HL-60 (cell line): ENCODE measurements around the gene CCNE1.

ENCODE experiments used
- GABPA ChIP-seq: IDR thresholded peaks from 2 replicates; pipeline ENCODE4 v1.6.1; 2012; ENCODE audit warnings: low read depth
- POLR2AphosphoS5 ChIP-seq: IDR thresholded peaks from 2 replicates; pipeline ENCODE4 v1.6.1; 2012; ENCODE audit warnings: low read depth
- SPI1 ChIP-seq: IDR thresholded peaks from 2 replicates; pipeline ENCODE4 v1.6.1; 2012; ENCODE audit warnings: low read depth, mild to moderate bottlenecking, borderline replicate concordance
- TF ChIP-seq, protein P1 (sequence below): IDR thresholded peaks from 2 replicates; pipeline ENCODE4 v1.6.1; 2012; ENCODE audit warnings: low read depth; ENCODE audit not compliant: insufficient replicate concordance
- TF ChIP-seq, protein P2 (sequence below): IDR thresholded peaks from one replicate; pipeline ENCODE4 v1.5.1; 2011; ENCODE audit warnings: low read length, control low read depth, inconsistent platforms; ENCODE audit not compliant: insufficient read depth

DNA sequence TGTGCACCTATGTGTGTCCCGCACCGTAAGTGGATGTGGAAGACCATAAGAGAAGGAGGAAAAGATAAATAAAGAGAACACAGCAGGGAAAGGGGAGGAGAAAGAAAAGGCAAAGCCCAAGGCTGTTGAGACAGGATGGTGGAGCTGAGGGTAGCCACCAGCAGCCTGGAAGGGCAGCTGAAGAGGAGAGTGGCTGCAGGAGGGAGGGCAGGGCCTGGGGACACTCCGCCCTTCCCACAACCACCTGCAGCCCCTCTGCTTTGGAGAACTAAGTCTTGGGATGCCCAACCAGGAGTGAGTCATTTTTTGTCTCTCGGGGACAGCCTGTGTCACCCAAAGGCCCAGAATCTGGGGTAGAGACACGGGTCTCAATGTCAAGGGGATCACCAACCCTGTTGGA is 26.4 kb upstream of the CCNE1 start:
- TF ChIP-seq, protein P1, sequence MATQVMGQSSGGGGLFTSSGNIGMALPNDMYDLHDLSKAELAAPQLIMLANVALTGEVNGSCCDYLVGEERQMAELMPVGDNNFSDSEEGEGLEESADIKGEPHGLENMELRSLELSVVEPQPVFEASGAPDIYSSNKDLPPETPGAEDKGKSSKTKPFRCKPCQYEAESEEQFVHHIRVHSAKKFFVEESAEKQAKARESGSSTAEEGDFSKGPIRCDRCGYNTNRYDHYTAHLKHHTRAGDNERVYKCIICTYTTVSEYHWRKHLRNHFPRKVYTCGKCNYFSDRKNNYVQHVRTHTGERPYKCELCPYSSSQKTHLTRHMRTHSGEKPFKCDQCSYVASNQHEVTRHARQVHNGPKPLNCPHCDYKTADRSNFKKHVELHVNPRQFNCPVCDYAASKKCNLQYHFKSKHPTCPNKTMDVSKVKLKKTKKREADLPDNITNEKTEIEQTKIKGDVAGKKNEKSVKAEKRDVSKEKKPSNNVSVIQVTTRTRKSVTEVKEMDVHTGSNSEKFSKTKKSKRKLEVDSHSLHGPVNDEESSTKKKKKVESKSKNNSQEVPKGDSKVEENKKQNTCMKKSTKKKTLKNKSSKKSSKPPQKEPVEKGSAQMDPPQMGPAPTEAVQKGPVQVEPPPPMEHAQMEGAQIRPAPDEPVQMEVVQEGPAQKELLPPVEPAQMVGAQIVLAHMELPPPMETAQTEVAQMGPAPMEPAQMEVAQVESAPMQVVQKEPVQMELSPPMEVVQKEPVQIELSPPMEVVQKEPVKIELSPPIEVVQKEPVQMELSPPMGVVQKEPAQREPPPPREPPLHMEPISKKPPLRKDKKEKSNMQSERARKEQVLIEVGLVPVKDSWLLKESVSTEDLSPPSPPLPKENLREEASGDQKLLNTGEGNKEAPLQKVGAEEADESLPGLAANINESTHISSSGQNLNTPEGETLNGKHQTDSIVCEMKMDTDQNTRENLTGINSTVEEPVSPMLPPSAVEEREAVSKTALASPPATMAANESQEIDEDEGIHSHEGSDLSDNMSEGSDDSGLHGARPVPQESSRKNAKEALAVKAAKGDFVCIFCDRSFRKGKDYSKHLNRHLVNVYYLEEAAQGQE: no peak
- TF ChIP-seq, protein P2, sequence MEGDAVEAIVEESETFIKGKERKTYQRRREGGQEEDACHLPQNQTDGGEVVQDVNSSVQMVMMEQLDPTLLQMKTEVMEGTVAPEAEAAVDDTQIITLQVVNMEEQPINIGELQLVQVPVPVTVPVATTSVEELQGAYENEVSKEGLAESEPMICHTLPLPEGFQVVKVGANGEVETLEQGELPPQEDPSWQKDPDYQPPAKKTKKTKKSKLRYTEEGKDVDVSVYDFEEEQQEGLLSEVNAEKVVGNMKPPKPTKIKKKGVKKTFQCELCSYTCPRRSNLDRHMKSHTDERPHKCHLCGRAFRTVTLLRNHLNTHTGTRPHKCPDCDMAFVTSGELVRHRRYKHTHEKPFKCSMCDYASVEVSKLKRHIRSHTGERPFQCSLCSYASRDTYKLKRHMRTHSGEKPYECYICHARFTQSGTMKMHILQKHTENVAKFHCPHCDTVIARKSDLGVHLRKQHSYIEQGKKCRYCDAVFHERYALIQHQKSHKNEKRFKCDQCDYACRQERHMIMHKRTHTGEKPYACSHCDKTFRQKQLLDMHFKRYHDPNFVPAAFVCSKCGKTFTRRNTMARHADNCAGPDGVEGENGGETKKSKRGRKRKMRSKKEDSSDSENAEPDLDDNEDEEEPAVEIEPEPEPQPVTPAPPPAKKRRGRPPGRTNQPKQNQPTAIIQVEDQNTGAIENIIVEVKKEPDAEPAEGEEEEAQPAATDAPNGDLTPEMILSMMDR: no peak
- TF ChIP-seq SPI1: no peak
- TF ChIP-seq POLR2AphosphoS5: no peak
- no peak for TF ChIP-seq GABPA
